SK-N-SH (cell line): Measurements from ENCODE around the gene XYLT2. TPM values are rescaled to one million over a fixed set of nuclear protein-coding genes. Genes with fewer than 3 reads are reported as not detected.
A peak's percentile ranks its signal among the peaks of the same experiment; 100 is the strongest.

Source experiments
- CTCF ChIA-PET: fragments of 300-600, 350-600 bp; formaldehyde crosslinking; extraction: SDS; loops from one replicate; lab custom pipeline; 2021; lab: Yijun Ruan, JAX
- POLR2A ChIA-PET: fragments of 350-600 bp; sonication (Branson Sonifier 250); formaldehyde crosslinking; extraction: SDS; loops from one replicate; lab custom pipeline; 2020; ENCODE audit warnings: antibody characterized with exemption, inconsistent platforms; lab: Yijun Ruan, JAX
- DNase-seq: peaks from one replicate; pipeline ENCODE4 v3.0.0; 2012
- H2AFZ ChIP-seq: fragments of 200-600 bp; sonication (generic); 2 replicates; pipeline ENCODE4 v1.8.1; 2016; ENCODE audit warnings: antibody characterized with exemption, mild to moderate bottlenecking, low read depth
- H3F3A ChIP-seq: fragments of 200-600 bp; sonication (generic); replicated peaks from 2 replicates; pipeline ENCODE3; 2016; ENCODE audit warnings: antibody characterized with exemption, mild to moderate bottlenecking; ENCODE audit not compliant: insufficient read depth
- H3K27ac ChIP-seq, 2 experiments: fragments of 200-500 bp in 1 of 2; fragments of 200-600 bp in 1 of 2; sonication (Bioruptor generic) in 1 of 2; sonication (generic), shearing (Covaris generic) in 1 of 2; 2 replicates each; pipeline versions ENCODE4 v1.5.1 to v1.6.1; 2014 to 2016; ENCODE audit warnings: low read depth in 2 of 2, inconsistent platforms in 1 of 2, low read length in 1 of 2, mild to moderate bottlenecking in 1 of 2, mixed read lengths in 1 of 2
- H3K27me3 ChIP-seq: fragments of 200-600 bp; sonication (generic), shearing (Covaris generic); 2 replicates; pipeline ENCODE4 v1.6.1; 2016; ENCODE audit warnings: mixed run types; ENCODE audit not compliant: insufficient read depth
- H3K36me3 ChIP-seq, 2 experiments: fragments of 200-500 bp in 1 of 2; fragments of 200-600 bp in 1 of 2; sonication (Bioruptor generic) in 1 of 2; sonication (generic) in 1 of 2; replicated peaks in 1 of 2; 2 replicates each; pipeline versions ENCODE3 to v1.5.1; 2014 to 2016; ENCODE audit warnings: low read length in 1 of 2, mild to moderate bottlenecking in 1 of 2; ENCODE audit not compliant: insufficient read depth in 2 of 2, control insufficient read depth in 1 of 2
- H3K4me1 ChIP-seq, 2 experiments: fragments of 200-500 bp in 1 of 2; fragments of 200-600 bp in 1 of 2; sonication (Bioruptor generic) in 1 of 2; sonication (generic), shearing (Covaris generic) in 1 of 2; 2 replicates each; pipeline versions ENCODE4 v1.5.1 to v1.6.1; 2014 to 2016; ENCODE audit warnings: low read depth in 1 of 2, low read length in 1 of 2, mixed run types in 1 of 2; ENCODE audit not compliant: insufficient read depth in 2 of 2, control insufficient read depth in 1 of 2
- H3K4me2 ChIP-seq: fragments of 200-600 bp; sonication (generic), shearing (Covaris generic); 2 replicates; pipeline ENCODE4 v1.6.1; 2017; ENCODE audit warnings: mixed run types
- H3K4me3 ChIP-seq, 2 experiments: fragments of 200-500 bp in 1 of 2; fragments of 200-600 bp in 1 of 2; sonication (Bioruptor generic) in 1 of 2; sonication (generic), shearing (Covaris generic) in 1 of 2; 2 replicates each; pipeline versions ENCODE4 v1.5.1 to v1.8.1; 2014 to 2016; ENCODE audit warnings: low read depth in 2 of 2, inconsistent platforms in 1 of 2, low read length in 1 of 2, mild to moderate bottlenecking in 1 of 2, mixed read lengths in 1 of 2, moderate library complexity in 1 of 2
- H3K79me2 ChIP-seq: fragments of 200-600 bp; sonication (generic); 2 replicates; pipeline ENCODE4 v1.8.1; 2017; ENCODE audit warnings: mild to moderate bottlenecking; ENCODE audit not compliant: insufficient read depth
- H3K9ac ChIP-seq: fragments of 200-600 bp; sonication (generic); 2 replicates; pipeline ENCODE4 v1.6.1; 2017; ENCODE audit warnings: mixed run types
- H3K9me2 ChIP-seq: fragments of 200-600 bp; sonication (generic); 2 replicates; pipeline ENCODE4 v1.6.1; 2017; ENCODE audit warnings: mixed run types
- H3K9me3 ChIP-seq: fragments of 200-600 bp; sonication (generic); 2 replicates; pipeline ENCODE4 v1.6.1; 2017; ENCODE audit warnings: mixed run types, mild to moderate bottlenecking, moderate library complexity
- H4K20me1 ChIP-seq: fragments of 200-600 bp; sonication (generic); 2 replicates; pipeline ENCODE4 v1.6.1; 2017; ENCODE audit warnings: mild to moderate bottlenecking, mixed run types; ENCODE audit not compliant: insufficient read depth
- CHD2 ChIP-seq: fragments of 150-350 bp; IDR thresholded peaks from 2 replicates; pipeline ENCODE4 v1.6.1; 2018; ENCODE audit warnings: low read length; ENCODE audit not compliant: partially characterized antibody
- EP300 ChIP-seq, 2 experiments: IDR thresholded peaks; 2 replicates each; pipeline versions ENCODE4 v1.4.0 to v1.6.1; 2012; ENCODE audit warnings: borderline replicate concordance in 1 of 2, low read depth in 1 of 2, low read length in 1 of 2
- FOXJ3 ChIP-seq: sonication (generic); formaldehyde crosslinking; IDR thresholded peaks from 2 replicates; pipeline ENCODE4 v1.5.1; 2020; ENCODE audit warnings: mild to moderate bottlenecking, missing genetic modification reagents
- FOXM1 ChIP-seq: IDR thresholded peaks from 2 replicates; pipeline ENCODE4 v1.4.0; 2012; ENCODE audit warnings: low read depth, mild to moderate bottlenecking
- GABPA ChIP-seq: IDR thresholded peaks from 2 replicates; pipeline ENCODE4 v1.4.0; 2012; ENCODE audit warnings: low read depth, mild to moderate bottlenecking
- GATA2 ChIP-seq: sonication (generic); formaldehyde crosslinking; IDR thresholded peaks from 2 replicates; pipeline ENCODE4 v1.5.0; 2020; ENCODE audit warnings: mild to moderate bottlenecking, missing genetic modification reagents
- JUND ChIP-seq: IDR thresholded peaks from 2 replicates; pipeline ENCODE4 v1.4.0; 2012
- MEF2A ChIP-seq: IDR thresholded peaks from 2 replicates; pipeline ENCODE4 v1.4.0; 2012; ENCODE audit warnings: low read depth, borderline replicate concordance
- NRF1 ChIP-seq: IDR thresholded peaks from 2 replicates; pipeline ENCODE4 v1.6.1; 2012; ENCODE audit warnings: low read depth, mild to moderate bottlenecking, low read length
- POLR2AphosphoS5 ChIP-seq: IDR thresholded peaks from 2 replicates; pipeline ENCODE4 v1.6.1; 2012; ENCODE audit warnings: low read depth, low read length
- RAD21 ChIP-seq: IDR thresholded peaks from 2 replicates; pipeline ENCODE4 v1.6.1; 2012; ENCODE audit warnings: mild to moderate bottlenecking, low read length
- RCOR1 ChIP-seq: fragments of 150-350 bp; IDR thresholded peaks from 2 replicates; pipeline ENCODE4 v1.6.1; 2017; ENCODE audit warnings: antibody characterized with exemption, low read length
- RFX5 ChIP-seq: IDR thresholded peaks from 2 replicates; pipeline ENCODE4 v1.6.1; 2012; ENCODE audit warnings: mild to moderate bottlenecking, improper control_type of control experiment, low read length
- SMC3 ChIP-seq: IDR thresholded peaks from 2 replicates; pipeline ENCODE4 v1.6.1; 2012; ENCODE audit warnings: low read depth, low read length, improper control_type of control experiment
- TAF1 ChIP-seq: IDR thresholded peaks from 2 replicates; pipeline ENCODE4 v1.6.1; 2012; ENCODE audit warnings: low read depth, mild to moderate bottlenecking, low read length, moderate library complexity, borderline replicate concordance
- TCF12 ChIP-seq: IDR thresholded peaks from 2 replicates; pipeline ENCODE4 v1.4.0; 2012
- TEAD4 ChIP-seq: IDR thresholded peaks from 2 replicates; pipeline ENCODE4 v1.4.0; 2012; ENCODE audit warnings: mild to moderate bottlenecking, borderline replicate concordance; ENCODE audit not compliant: insufficient read depth
- USF1 ChIP-seq: IDR thresholded peaks from 2 replicates; pipeline ENCODE4 v1.4.0; 2012; ENCODE audit warnings: low read depth, borderline replicate concordance
- YY1 ChIP-seq: IDR thresholded peaks from 2 replicates; pipeline ENCODE4 v1.4.0; 2012; ENCODE audit warnings: low read depth, mild to moderate bottlenecking
- WGBS: methylation state at CpG from one replicate; pipeline ENCODE4 v1.1.6; 2017; ENCODE audit warnings: low lambda C conversion rate; 5-methylcytosine and 5-hydroxymethylcytosine counted together
- polyA plus RNA-seq, 3 experiments: library from polyadenylated mRNA; depleted of rRNA; stranded (reverse); fragments of >200 nt; gene quantifications; 2 replicates each; pipeline ENCODE4 v1.2.3, GENCODE V29; 2012
- TF ChIP-seq, protein P1 (sequence below): fragments of 150-350 bp; IDR thresholded peaks from 2 replicates; pipeline ENCODE4 v1.6.1; 2016; ENCODE audit warnings: mild to moderate bottlenecking, low read depth, low read length

The XYLT2 gene
- polyA plus RNA-seq, 1 of the 3 experiments (the other 2 are of a cell fraction) = 28.4 TPM

GRCh38 chr17:50318501-50319285, 27.2 kb upstream of the XYLT2 start:
- Histone ChIP-seq H3K9ac (no peak overlapping the region), H3K79me2 (no peaks in the 10 kb centered on the region), H2AFZ (no peak overlapping the region), H4K20me1 (no peaks in the 10 kb centered on the region), H3K36me3 (no peaks in the 10 kb centered on the region), H3K9me2 (no peaks in the 10 kb centered on the region), H3K9me3 (no peaks in the 10 kb centered on the region), H3K27ac (no peak overlapping the region), H3K4me1 (no peaks in the 10 kb centered on the region; a peak in 1 of 4 replicates), H3K4me3 (no peak overlapping the region), H3K27me3 (no peaks in the 10 kb centered on the region), H3F3A (peaks cover 11% of the 10 kb centered on the region), H3K4me2 (no peak overlapping the region)
- POLR2A ChIA-PET = no interaction called here
- 94% methylated on average over 10 of the region's 10 CpGs for WGBS
- CTCF ChIA-PET = interaction anchor here (0.8 to 5.6 kb wide), 9 partner anchors 10 to 179 kb away, joined by 3 to 54 read pairs (median 4); partner anchors contain the start of gene COL1A1
- TF ChIP-seq TEAD4 (no peak), NRF1 (no peak), GABPA (no peak), SMC3 (no peak), MEF2A (no peak), TAF1 (no peak)
- DNase-seq = no peak

DNA sequence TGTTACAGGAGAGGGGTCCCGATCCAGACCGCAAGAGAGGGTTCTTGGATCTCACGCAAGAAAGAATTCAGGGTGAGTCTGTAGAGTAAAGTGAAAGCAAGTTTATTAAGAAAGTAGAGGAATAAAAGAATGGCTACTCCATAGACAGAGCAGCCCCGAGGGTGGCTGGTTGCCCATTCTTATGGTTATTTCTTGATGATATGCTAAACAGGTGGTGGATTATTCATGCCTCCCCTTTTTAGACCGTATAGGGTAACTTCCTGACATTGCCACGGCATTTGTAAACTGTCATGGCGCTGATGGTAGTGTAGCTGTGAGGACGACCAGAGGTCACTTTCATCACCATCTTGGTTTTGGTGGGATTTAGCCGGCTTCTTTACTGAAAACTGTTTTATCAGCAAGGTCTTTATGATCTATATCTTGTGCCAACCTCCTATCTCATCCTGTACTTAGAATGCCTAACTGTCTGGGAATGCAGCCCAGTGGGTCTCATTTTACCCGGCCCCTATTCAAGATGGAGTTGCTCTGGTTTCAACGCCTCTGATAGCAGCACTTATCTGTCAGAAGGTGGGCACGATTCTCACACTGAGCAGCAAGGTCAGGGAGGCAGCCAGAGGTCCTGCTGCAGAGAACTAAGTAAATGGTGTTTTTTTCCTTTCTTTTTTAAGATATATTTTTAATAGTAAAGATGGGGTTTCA, 26.5 kb upstream of the XYLT2 start:
- no peak overlapping the region for H3K4me3 ChIP-seq
- 85% methylated on average over 12 of the region's 12 CpGs for WGBS
- H3K4me1 ChIP-seq = no peaks in the 10 kb centered on the region; a peak in 1 of 4 replicates
- ChIA-PET CTCF (interaction anchor here (1.2 to 5.9 kb wide), 6 partner anchors 22 to 150 kb away, joined by 3 to 54 read pairs (median 20); partner anchors contain the start of gene COL1A1), POLR2A (no interaction called here)
- H3K4me2 ChIP-seq = no peak overlapping the region
- H4K20me1 ChIP-seq = no peaks in the 10 kb centered on the region
- H3F3A ChIP-seq = peaks cover 11% of the 10 kb centered on the region
- H3K9me3 ChIP-seq = no peaks in the 10 kb centered on the region
- H3K79me2 ChIP-seq = no peaks in the 10 kb centered on the region
- H2AFZ ChIP-seq = no peak overlapping the region
- H3K9ac ChIP-seq = no peak overlapping the region
- H3K27me3 ChIP-seq = no peaks in the 10 kb centered on the region
- TF ChIP-seq RCOR1 = no peak
- no peak overlapping the region for H3K27ac ChIP-seq
- DNase-seq = no peak
- no peaks in the 10 kb centered on the region for H3K36me3 ChIP-seq
- no peaks in the 10 kb centered on the region for H3K9me2 ChIP-seq

- no peaks in the 10 kb centered on the region for H3K9me3 ChIP-seq
- H3K79me2 ChIP-seq = no peaks in the 10 kb centered on the region
- ChIA-PET POLR2A (no interaction called here), CTCF (interaction anchor here (1.2 to 5.9 kb wide), 6 partner anchors 9 to 121 kb away, joined by 3 to 36 read pairs (median 8); partner anchors contain the start of genes COL1A1 and LRRC59)
- H3K27me3 ChIP-seq = no peaks in the 10 kb centered on the region
- peaks cover 11% of the 10 kb centered on the region for H3F3A ChIP-seq
- H3K4me2 ChIP-seq = no peak overlapping the region
- H2AFZ ChIP-seq = no peak overlapping the region
- no peaks in the 10 kb centered on the region; a peak in 1 of 4 replicates for H3K4me1 ChIP-seq
- 47% methylated on average over 7 of the region's 7 CpGs for WGBS
- H3K36me3 ChIP-seq = no peaks in the 10 kb centered on the region
- H3K4me3 ChIP-seq = no peak overlapping the region
- no peak overlapping the region for H3K27ac ChIP-seq
- H4K20me1 ChIP-seq = no peaks in the 10 kb centered on the region
- peak; percentile 65 for DNase-seq
- no peaks in the 10 kb centered on the region for H3K9me2 ChIP-seq
- H3K9ac ChIP-seq = no peak overlapping the region
- no peak for TF ChIP-seq POLR2AphosphoS5
- peak; percentile 69 for TF ChIP-seq CHD2
- peak; percentile 94 for TF ChIP-seq GATA2 (CRISPR knock-in tag)
- TF ChIP-seq TCF12 = peak; percentile 33; the same call in 1 of the 2 replicates
- no peak for TF ChIP-seq FOXM1
- peak; percentile 98 for TF ChIP-seq RCOR1
- TF ChIP-seq, protein P1, sequence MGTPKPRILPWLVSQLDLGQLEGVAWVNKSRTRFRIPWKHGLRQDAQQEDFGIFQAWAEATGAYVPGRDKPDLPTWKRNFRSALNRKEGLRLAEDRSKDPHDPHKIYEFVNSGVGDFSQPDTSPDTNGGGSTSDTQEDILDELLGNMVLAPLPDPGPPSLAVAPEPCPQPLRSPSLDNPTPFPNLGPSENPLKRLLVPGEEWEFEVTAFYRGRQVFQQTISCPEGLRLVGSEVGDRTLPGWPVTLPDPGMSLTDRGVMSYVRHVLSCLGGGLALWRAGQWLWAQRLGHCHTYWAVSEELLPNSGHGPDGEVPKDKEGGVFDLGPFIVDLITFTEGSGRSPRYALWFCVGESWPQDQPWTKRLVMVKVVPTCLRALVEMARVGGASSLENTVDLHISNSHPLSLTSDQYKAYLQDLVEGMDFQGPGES = no peak
- TF ChIP-seq RAD21 = no peak; the same call in 1 of the 2 replicates
- TF ChIP-seq YY1 = no peak
- no peak for TF ChIP-seq TAF1
- TF ChIP-seq RFX5 = 0 out of 2 replicates have a peak, but pooled peaks have one; percentile 10
- no peak for TF ChIP-seq FOXJ3
- TF ChIP-seq JUND = no peak
- TF ChIP-seq EP300 (IDR thresholded peaks at IDR 0.05; ENCODE audit: borderline replicate concordance in 1 of 2, low read depth in 1 of 2, low read length in 1 of 2) = peak in 1 of 2 experiments; percentile 79; a peak in 1 of 4 replicates
- TF ChIP-seq USF1 = no peak
These were observed 23.7 kb upstream of the XYLT2 start for GRCh38 chr17:50322271-50322670.
